Measurements from ENCODE around the gene MYO7B. TPM values are rescaled to one million over a fixed set of nuclear protein-coding genes. Genes with fewer than 3 reads are reported as not detected.
"Not testable (repeated sequence)": the region's sequence is repeated elsewhere in the genome, so short reads cannot be mapped to it uniquely, and the experiment has no call there.

The MYO7B gene
- total and polyA plus RNA-seq, 12 donors: 0.13 to 1.5 (median 0.32) TPM; not detected in 1

GRCh38 chr2:127523269-127523939 lies 12.1 kb upstream of the MYO7B start:
- Histone ChIP-seq H3K27ac (no peak overlapping the region), H3K4me1 (replicated peaks in 1 of 2) (peaks cover 0 to 22% of the 10 kb centered on the region in 2 donors), H3K9me3 (replicated peaks in 1 of 3) (no peaks in the 10 kb centered on the region), H3K27me3 (no peaks in the 10 kb centered on the region), H3K36me3 (replicated peaks in 1 of 2) (peaks cover 0 to 12% of the 10 kb centered on the region in 2 donors), H3K4me3 (no peak overlapping the region)
- TF ChIP-seq POLR2A (IDR thresholded peaks at IDR 0.05) (no peak), CTCF (IDR thresholded peaks at IDR 0.05) (no peak)
- 62 to 73% (median 72%) methylated on average over 8 of the region's 8 CpGs for WGBS, 4 donors
- intact Hi-C loops (cut with DNase I): no loop called here
- no peak for DNase-seq

- WGBS, 4 donors: 90 to 96% (median 95%) methylated on average over 7 of the region's 7 CpGs
- H3K4me1 ChIP-seq (replicated peaks in 1 of 2): peaks cover 0 to 22% of the 10 kb centered on the region in 2 donors
- peaks cover 0 to 12% of the 10 kb centered on the region in 2 donors for H3K36me3 ChIP-seq (replicated peaks in 1 of 2)
- H3K27ac ChIP-seq; H3K27me3 ChIP-seq; DNase-seq; intact Hi-C loops (cut with DNase I); H3K9me3 ChIP-seq (replicated peaks in 1 of 3); H3K4me3 ChIP-seq: not testable (repeated sequence)
These were observed 11.2 kb upstream of the MYO7B start for GRCh38 chr2:127524198-127524834.

DNA sequence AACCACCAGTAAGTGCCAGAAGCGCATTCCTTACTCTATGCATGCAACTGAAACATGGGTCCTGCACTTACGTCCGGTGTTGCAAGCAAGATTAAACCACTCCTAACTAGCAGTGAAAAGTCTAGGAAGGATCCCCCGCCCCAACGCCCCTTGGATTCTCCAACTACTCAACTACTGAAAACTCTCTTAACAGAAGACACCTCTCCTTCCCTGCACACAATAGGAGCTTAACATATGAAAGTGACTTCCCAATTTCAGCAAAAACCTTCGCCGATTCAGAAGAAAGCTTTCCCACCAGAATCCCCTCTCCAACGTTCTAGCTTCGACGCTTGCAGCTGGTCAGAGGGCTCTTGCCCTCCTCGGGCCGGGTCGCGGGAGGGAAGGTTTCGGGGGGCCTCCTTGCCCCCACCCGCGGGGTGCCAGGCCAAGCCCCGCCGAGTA lies 9.8 kb upstream of the MYO7B start:
- DNase-seq: peak in 4 of 7 donors; percentile 28 to 38 (median 36)
- peak overlapping the region; percentile 61 to 96 (median 94) for H3K27ac ChIP-seq
- H3K9me3 ChIP-seq (replicated peaks in 1 of 3): no peaks in the 10 kb centered on the region
- H3K4me1 ChIP-seq (replicated peaks in 1 of 2): peaks cover 0 to 22% of the 10 kb centered on the region in 2 donors
- peak overlapping the region; percentile 13 to 98 (median 96) for H3K4me3 ChIP-seq
- intact Hi-C loops (cut with DNase I): no loop called here
- 0 to 1% (median 1%) methylated on average over 7 to 19 of the region's 19 CpGs for WGBS, 4 donors
- peaks cover 0 to 4% of the 10 kb centered on the region in 2 donors for H3K36me3 ChIP-seq (replicated peaks in 1 of 2)
- TF ChIP-seq CTCF (IDR thresholded peaks at IDR 0.05) (no peak), POLR2A (IDR thresholded peaks at IDR 0.05) (no peak)
- no peaks in the 10 kb centered on the region for H3K27me3 ChIP-seq

DNA sequence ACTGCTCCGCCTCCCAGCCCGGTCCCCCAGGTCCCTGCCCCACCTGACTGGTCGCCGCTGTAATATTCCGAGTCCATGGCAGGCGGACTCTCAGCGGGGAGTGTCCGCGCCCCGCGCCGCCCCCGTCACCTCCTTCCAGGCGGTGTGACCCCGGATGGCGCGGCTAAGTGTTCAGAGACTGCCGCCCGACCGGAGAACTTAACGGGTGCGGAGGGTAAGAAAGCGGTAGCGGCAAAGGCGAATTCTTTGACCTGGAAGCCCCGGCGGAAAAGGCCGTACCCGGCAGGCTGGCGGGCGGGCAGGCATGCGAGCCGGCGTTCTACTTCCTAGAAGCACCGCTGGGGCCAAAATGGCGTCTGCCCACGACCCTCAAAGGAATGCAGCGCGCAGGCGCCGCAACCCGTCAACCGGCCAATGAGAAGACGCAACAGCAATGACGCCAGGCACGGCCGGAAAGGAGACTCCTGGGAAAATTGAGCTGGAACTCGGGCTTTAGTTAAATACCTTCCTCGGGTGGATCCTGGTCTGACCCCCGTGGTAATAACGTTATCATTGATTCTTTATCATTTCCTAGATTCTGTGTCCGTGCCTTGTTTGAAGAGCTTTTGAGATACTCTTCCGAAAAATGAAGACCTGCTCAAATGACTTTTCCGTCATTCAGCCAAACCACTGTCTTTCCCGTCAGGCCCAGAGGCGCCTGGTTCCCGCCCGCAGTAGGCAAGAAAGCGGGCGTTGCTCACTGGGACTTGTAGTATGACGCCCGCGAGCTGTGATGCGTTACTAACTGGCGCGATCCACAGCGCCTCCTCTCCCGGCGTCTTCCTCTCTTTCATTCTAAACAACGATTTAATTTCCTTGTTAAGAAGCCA lies 9.1 kb upstream of the MYO7B start, which contains the start of gene IWS1:
TSS of gene IWS1 (minus strand) at position 358 of the 869 bp plus-strand sequence. CDS start at position 77, 281 bp downstream.
- 0 to 1% (median 0%) methylated on average over 37 to 70 of the region's 70 CpGs for WGBS, 4 donors
- Histone ChIP-seq H3K4me3 (peak within 1 kb of the TSS; percentile 13 to 98 (median 96)), H3K27ac (peak within 1 kb of the TSS; percentile 61 to 96 (median 94)), H3K27me3 (no peaks in the 10 kb centered on the region), H3K4me1 (replicated peaks in 1 of 2) (peaks cover 0 to 22% of the 10 kb centered on the region in 2 donors), H3K36me3 (replicated peaks in 1 of 2) (peaks cover 0 to 4% of the 10 kb centered on the region in 2 donors), H3K9me3 (replicated peaks in 1 of 3) (no peaks in the 10 kb centered on the region)
- TF ChIP-seq POLR2A (IDR thresholded peaks at IDR 0.05): peak in 1 of 2 donors; percentile 75
- TF ChIP-seq CTCF (IDR thresholded peaks at IDR 0.05): peak in 5 of 6 experiments; percentile 34 to 72 (median 52)
- DNase-seq: peak; percentile 94 to 98 (median 97)
- intact Hi-C loops (cut with DNase I): no loop called here
